ENCODE measurements around the gene CCNL1. TPM values are rescaled to one million over a fixed set of nuclear protein-coding genes. Genes with fewer than 3 reads are reported as not detected.
A peak's percentile ranks its signal among the peaks of the same experiment; 100 is the strongest.

CCNL1 gene
- total and polyA plus RNA-seq, 2 experiments from 2014 or later = 77.5 to 97.7 TPM

DNA sequence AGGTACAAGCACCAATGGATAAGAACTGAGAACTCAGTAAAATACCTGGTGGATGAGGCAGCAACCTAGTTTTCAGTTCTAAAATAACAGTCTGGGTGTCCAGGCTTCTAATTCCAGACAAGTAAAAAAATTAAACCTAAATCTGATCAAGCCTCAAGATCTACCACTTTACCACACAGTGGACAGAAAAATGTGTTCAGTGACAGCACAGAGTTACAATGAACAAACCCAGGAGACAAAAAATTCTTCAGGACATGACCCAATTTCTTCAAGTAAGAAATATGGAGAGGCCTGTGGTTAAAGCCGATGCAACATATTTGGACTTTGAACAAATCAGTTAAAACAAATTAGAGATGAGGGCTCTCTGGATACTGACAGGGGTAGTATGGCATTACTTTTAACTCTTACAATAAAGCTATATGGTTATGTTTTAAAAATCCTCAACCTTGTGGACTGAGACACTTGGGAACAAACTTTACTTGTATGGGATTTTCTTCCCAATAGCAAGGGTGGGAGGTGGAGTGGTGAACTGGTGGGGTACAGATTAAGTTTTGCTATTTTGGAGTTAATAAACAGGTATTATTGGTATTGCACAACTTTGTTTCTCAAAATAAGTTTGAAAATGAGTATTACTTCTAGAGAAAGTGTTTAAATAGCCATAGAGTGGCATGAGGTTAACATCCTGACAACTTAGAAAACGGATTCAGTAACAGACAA lies 14.2 kb downstream of the CCNL1 start:
- no peak overlapping the region for H3K4me3 ChIP-seq
- no peak overlapping the region for H3K4me2 ChIP-seq (ENCODE audit: unreplicated experiment)
- H3K79me2 ChIP-seq (ENCODE audit: insufficient read depth) = peaks cover 17% of the 10 kb centered on the region
- no peaks in the 10 kb centered on the region for H3K9me3 ChIP-seq (ENCODE audit: low read depth)
- H3K27ac ChIP-seq = peak overlapping the region; percentile 42
- TF ChIP-seq EZH2 (IDR thresholded peaks at IDR 0.05; ENCODE audit: insufficient read depth, poor library complexity, severe bottlenecking) (no peak), EZH2phosphoT487 (IDR thresholded peaks at IDR 0.05; ENCODE audit: insufficient read depth, low read depth) (no peak)
- H3F3A ChIP-seq (ENCODE audit: insufficient read depth) = peaks cover 94% of the 10 kb centered on the region
- H4K20me1 ChIP-seq (ENCODE audit: insufficient read depth) = no peaks in the 10 kb centered on the region
- WGBS, 2 experiments (ENCODE audit: low coverage in 1 of 2, low lambda C conversion rate in 2 of 2, missing lambda C conversion rate in 2 of 2) = 67 to 70% methylated on average over 2 of the region's 2 CpGs
- no peak for DNase-seq
- no peak overlapping the region for H2AFZ ChIP-seq
- peaks cover 78% of the 10 kb centered on the region for H3K36me3 ChIP-seq (ENCODE audit: low read depth)
- no peaks in the 10 kb centered on the region for H3K27me3 ChIP-seq (replicated peaks; ENCODE audit: insufficient read depth)
- peaks cover 9% of the 10 kb centered on the region; the same call in 1 of the 2 replicates for H3K4me1 ChIP-seq (ENCODE audit: insufficient read depth)
- in situ Hi-C loops (cut with MboI) = loop anchor here (25.0 kb wide), 1 partner anchor 983 kb away; no protein-coding TSS in a partner anchor
- no peaks in the 10 kb centered on the region for H3K9me2 ChIP-seq (ENCODE audit: insufficient read depth)
- peak overlapping the region; percentile 34; the same call in 1 of the 2 replicates for H3K9ac ChIP-seq

DNA sequence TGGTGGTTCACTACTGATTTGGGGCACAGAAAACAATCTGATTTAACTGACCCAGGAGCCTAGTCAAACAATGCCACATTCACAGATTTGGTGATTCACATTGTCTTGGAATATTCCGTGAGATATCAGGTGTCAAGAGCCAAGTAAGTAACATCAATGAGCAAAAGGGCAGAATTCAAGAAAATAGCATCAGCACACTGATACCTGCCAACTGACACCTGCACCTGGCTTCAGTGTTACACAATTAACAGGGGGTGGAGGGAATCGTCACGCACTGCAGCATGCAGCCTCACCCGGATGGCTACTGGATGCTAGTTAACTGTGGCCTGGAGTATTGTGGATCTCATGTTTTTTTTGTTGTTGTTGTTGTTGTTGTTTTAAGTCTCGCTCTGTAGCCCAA lies 17.6 kb downstream of the CCNL1 start:
- Histone ChIP-seq H3K4me2 (ENCODE audit: unreplicated experiment) (no peak overlapping the region), H3K79me2 (ENCODE audit: insufficient read depth) (no peaks in the 10 kb centered on the region), H4K20me1 (ENCODE audit: insufficient read depth) (no peaks in the 10 kb centered on the region), H3K27ac (no peak overlapping the region), H2AFZ (no peak overlapping the region), H3K9ac (no peak overlapping the region), H3K4me1 (ENCODE audit: insufficient read depth) (peaks cover 9% of the 10 kb centered on the region; the same call in 1 of the 2 replicates), H3K9me3 (ENCODE audit: low read depth) (no peaks in the 10 kb centered on the region), H3K27me3 (replicated peaks; ENCODE audit: insufficient read depth) (no peaks in the 10 kb centered on the region), H3K4me3 (no peak overlapping the region), H3K36me3 (ENCODE audit: low read depth) (peaks cover 44% of the 10 kb centered on the region), H3K9me2 (ENCODE audit: insufficient read depth) (no peaks in the 10 kb centered on the region), H3F3A (ENCODE audit: insufficient read depth) (peaks cover 86% of the 10 kb centered on the region)
- no peak for TF ChIP-seq EZH2 (IDR thresholded peaks at IDR 0.05; ENCODE audit: insufficient read depth, poor library complexity, severe bottlenecking)
- in situ Hi-C loops (cut with MboI) = loop anchor here (25.0 kb wide), 1 partner anchor 980 kb away; no protein-coding TSS in a partner anchor
- no peak for DNase-seq
- WGBS, 2 experiments (ENCODE audit: low coverage in 1 of 2, low lambda C conversion rate in 2 of 2, missing lambda C conversion rate in 2 of 2) = 79 to 84% methylated on average over 5 of the region's 5 CpGs

DNA sequence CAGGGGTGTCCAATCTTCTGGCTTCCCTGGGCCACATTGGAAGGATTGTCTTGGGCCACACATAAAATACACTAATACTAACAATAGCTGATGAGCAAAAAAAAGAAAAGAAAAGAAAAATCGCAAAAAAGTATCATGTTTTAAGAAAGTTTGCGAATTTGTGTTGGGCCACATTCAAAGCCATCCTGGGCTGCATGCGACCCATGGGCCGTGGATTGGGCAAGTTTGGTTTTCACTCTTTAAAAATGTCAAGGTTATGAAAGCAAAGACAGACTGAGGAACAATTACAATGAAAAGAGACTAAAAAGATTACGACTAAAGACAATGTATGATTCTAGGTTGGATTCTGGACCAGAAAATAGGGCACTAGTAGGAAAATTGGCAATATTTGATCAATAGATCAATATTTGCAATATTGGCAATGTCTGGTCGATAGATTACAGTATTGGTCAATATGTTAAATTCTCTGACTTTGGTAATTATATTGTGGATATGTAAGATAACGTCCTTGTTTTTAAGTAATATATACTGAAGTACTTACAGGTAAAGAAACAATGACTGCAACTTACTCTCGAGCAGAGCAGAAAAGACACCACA lies 19.9 kb downstream of the CCNL1 start:
- Histone ChIP-seq H3K79me2 (ENCODE audit: insufficient read depth) (no peaks in the 10 kb centered on the region), H4K20me1 (ENCODE audit: insufficient read depth) (no peaks in the 10 kb centered on the region), H3K9me3 (ENCODE audit: low read depth) (no peaks in the 10 kb centered on the region), H3K4me2 (ENCODE audit: unreplicated experiment) (no peak overlapping the region), H3K4me3 (no peak overlapping the region), H3K9me2 (ENCODE audit: insufficient read depth) (no peaks in the 10 kb centered on the region), H2AFZ (no peak overlapping the region), H3F3A (ENCODE audit: insufficient read depth) (peaks cover 85% of the 10 kb centered on the region), H3K9ac (no peak overlapping the region), H3K27ac (no peak overlapping the region), H3K27me3 (replicated peaks; ENCODE audit: insufficient read depth) (no peaks in the 10 kb centered on the region), H3K36me3 (ENCODE audit: low read depth) (peaks cover 22% of the 10 kb centered on the region), H3K4me1 (ENCODE audit: insufficient read depth) (peaks cover 23% of the 10 kb centered on the region)
- TF ChIP-seq EZH2phosphoT487 (IDR thresholded peaks at IDR 0.05; ENCODE audit: insufficient read depth, low read depth) (no peak), EZH2 (IDR thresholded peaks at IDR 0.05; ENCODE audit: insufficient read depth, poor library complexity, severe bottlenecking) (no peak)
- in situ Hi-C loops (cut with MboI) = loop anchor here (5.0 to 25.0 kb wide), 4 partner anchors 53 to 978 kb away; partner anchors contain the start of gene LEKR1
- WGBS, 2 experiments (ENCODE audit: low coverage in 1 of 2, low lambda C conversion rate in 2 of 2, missing lambda C conversion rate in 2 of 2) = 89 to 92% methylated on average over 8 of the region's 8 CpGs
- DNase-seq = no peak

DNA sequence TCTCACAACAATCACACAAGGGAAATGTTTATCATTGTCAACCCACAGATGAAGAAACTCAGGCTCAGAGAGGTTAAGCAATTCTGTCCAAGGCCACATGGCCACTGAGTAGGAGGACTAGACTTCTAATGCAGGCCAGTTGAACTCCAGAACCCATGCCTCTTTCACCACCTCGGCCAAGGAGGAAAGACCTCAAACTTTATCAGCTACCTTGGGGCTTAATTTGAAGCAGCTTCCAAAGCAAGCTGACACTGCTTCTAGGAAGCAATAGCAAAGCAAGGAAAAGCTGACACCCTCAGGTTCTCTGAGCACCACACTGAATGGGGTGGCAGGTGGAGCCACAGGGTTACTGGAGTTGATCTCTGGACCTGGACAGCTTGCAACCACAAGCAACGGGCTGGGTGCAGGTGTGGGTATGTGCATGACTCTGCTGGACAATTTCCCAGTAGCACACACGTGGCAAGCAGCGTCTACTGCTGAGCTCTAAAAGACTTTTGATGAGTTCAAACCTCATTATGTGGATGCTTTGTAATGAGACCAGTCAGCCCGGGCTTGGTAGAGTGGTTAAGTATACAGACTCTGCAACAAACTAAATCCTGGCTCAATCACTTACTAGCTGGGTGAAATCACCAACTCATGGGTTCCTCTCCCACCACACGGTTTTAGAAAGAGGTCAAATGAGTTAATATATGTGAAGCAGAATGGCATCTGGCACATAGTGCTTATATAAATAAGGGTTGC lies 23.1 kb downstream of the CCNL1 start:
- DNase-seq = peak; percentile 50
- H3K4me1 ChIP-seq (ENCODE audit: insufficient read depth) = peaks cover 50% of the 10 kb centered on the region
- in situ Hi-C loops (cut with MboI) = loop anchor here (5.0 to 25.0 kb wide), 4 partner anchors 50 to 975 kb away; partner anchors contain the start of gene LEKR1
- no peaks in the 10 kb centered on the region for H4K20me1 ChIP-seq (ENCODE audit: insufficient read depth)
- no peaks in the 10 kb centered on the region for H3K79me2 ChIP-seq (ENCODE audit: insufficient read depth)
- 0 out of 2 replicates have a peak, but pooled peaks cover 2% of the 10 kb centered on the region for H3K36me3 ChIP-seq (ENCODE audit: low read depth)
- H2AFZ ChIP-seq = no peak overlapping the region
- no peaks in the 10 kb centered on the region for H3K9me3 ChIP-seq (ENCODE audit: low read depth)
- TF ChIP-seq EZH2 (IDR thresholded peaks at IDR 0.05; ENCODE audit: insufficient read depth, poor library complexity, severe bottlenecking) = no peak
- WGBS, 2 experiments (ENCODE audit: low coverage in 1 of 2, low lambda C conversion rate in 2 of 2, missing lambda C conversion rate in 2 of 2) = 35 to 40% methylated on average over 6 of the region's 6 CpGs
- peak overlapping the region; percentile 45 for H3K27ac ChIP-seq
- H3K4me2 ChIP-seq (ENCODE audit: unreplicated experiment) = peak overlapping the region; percentile 70
- H3K9me2 ChIP-seq (ENCODE audit: insufficient read depth) = no peaks in the 10 kb centered on the region
- no peaks in the 10 kb centered on the region for H3K27me3 ChIP-seq (replicated peaks; ENCODE audit: insufficient read depth)
- peak overlapping the region; percentile 28 for H3K9ac ChIP-seq
- peaks cover 74% of the 10 kb centered on the region for H3F3A ChIP-seq (ENCODE audit: insufficient read depth)
- no peak overlapping the region for H3K4me3 ChIP-seq

Measured in GM23248 (cell line).